GM08714 (cell line): ENCODE data around the gene STAT5A.
A peak's percentile ranks its signal among the peaks of the same experiment; 100 is the strongest.

Source experiments
- H3K4me3 ChIP-seq: fragments of 200-500 bp; sonication (Bioruptor generic); 2 replicates; pipeline ENCODE4 v1.5.1; 2014; ENCODE audit warnings: mild to moderate bottlenecking, low read length, inconsistent platforms
- ZNF274 ChIP-seq: IDR thresholded peaks from 2 replicates; pipeline ENCODE4 v1.6.1; 2012; ENCODE audit warnings: mild to moderate bottlenecking, low read depth, low read length

Gene STAT5A

DNA sequence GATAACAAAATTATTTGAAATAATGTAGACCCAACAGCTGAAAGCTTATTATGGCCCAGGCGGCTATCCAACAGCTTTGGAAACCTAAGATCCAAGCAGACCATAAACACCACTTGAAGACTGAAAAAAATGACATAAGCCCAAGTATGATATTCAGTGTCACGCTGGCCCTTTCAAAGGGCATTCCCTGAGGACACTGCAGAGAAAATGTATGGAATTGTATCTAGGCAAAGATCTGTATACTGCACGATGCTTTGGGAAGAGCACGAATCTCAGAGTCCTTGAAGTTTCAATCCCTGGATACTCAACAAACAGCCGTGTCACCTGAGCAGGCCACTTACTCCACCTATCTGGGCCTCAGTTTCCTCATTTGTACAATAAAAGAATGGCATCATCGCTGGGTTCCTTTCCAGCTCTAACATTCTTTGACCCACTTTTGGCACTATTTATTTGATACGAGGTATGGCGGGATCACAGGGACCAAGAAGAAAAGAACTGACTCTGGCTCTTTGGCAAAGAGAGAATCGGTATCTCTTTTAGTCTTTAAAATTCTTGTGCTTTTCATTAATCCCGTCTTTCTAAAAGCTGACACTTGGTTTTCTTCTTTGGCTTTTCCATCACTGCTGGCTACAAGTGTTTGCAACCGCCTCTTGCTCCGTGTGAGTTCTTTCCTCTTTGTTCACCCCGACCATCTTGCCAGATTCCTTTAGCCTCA, 13.3 kb upstream of the STAT5A start:
- no peak for TF ChIP-seq ZNF274
- H3K4me3 ChIP-seq: peak overlapping the region; percentile 93

DNA sequence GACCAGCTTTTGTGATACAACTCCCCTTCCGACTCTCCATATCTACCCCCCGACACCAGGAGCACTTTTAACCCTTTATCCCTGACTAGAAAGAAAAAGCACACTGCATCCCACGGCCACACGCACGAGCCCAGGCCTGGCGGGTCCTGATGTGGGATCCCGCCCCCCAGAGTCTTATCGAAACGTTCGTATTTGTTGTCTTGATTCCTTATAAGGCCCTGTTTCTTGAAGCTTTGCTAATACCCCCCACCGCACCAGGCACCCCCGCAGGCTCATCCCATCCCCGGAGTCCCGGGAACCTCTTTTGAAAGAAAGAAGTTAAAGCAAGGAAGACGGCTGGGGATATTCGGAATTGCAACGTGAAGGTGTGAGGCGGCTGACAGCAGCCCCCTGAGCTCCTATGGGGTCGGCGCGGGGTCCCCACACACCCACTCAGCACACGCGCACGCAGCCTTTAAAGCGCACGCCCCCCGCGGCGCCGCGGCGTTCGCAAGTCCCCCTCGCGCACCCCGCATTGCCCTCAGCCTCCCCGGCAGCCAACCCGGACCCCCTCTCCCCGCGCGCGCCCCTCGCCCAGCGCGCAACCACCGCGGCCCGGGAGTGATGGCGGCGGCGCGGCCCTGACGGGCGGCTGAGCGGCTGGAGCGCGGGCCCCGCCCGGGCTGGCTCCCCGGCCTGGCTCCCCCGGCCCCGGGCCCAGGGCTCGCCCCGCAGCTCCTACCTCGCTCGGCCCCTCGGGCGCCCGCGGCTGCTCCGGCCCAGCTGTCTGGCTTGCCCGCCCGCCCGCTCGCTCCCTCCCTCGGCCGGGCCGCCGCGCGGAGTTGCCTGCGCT, 12.6 kb upstream of the STAT5A start:
- TF ChIP-seq ZNF274: no peak
- H3K4me3 ChIP-seq: peak overlapping the region; percentile 93

DNA sequence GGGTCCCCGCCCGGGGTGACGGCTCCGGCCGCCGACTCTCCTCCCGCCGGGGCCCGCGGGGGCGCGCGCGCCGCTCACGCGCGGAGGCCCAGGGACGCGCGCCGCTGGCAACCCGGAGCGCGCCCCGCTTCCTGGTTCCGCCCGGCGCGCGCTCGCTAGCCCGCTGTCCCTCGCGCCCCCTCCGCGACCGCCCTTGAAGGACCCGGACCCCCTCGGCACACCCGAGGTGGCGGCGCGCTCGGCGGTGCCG, 12.0 kb upstream of the STAT5A start, which contains the start of gene STAT5B:
Gene STAT5B, minus strand, starts transcription at position 33 of the 250 bp plus-strand sequence. CDS start 44,264 bp downstream, outside the sequence.
- no peak for TF ChIP-seq ZNF274
- H3K4me3 ChIP-seq: peak within 1 kb of the TSS; percentile 93

- peak overlapping the region; percentile 93; the same call in 1 of the 2 replicates for H3K4me3 ChIP-seq
- no peak for TF ChIP-seq ZNF274
These were observed 11.5 kb upstream of the STAT5A start for GRCh38 chr17:42276609-42277341.

DNA sequence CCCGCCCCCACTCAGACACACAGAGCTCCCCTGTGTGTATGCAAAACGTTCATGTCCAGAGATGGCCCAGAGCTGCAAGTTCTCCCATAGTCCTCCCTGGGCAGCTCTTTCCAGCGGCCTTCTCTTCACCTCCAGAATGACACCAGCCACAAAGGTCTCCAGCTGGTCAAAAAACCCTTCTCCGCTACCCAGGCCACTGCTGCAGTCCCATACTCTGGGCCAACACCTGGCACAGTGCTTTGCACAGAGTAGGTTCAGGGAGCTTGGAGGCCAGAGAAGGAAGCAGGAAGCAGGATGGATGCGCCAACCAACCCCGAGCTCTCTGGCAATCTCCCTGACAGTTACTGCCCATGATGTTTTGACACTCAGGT, 11.0 kb upstream of the STAT5A start:
- no peak for TF ChIP-seq ZNF274
- no peak overlapping the region for H3K4me3 ChIP-seq

DNA sequence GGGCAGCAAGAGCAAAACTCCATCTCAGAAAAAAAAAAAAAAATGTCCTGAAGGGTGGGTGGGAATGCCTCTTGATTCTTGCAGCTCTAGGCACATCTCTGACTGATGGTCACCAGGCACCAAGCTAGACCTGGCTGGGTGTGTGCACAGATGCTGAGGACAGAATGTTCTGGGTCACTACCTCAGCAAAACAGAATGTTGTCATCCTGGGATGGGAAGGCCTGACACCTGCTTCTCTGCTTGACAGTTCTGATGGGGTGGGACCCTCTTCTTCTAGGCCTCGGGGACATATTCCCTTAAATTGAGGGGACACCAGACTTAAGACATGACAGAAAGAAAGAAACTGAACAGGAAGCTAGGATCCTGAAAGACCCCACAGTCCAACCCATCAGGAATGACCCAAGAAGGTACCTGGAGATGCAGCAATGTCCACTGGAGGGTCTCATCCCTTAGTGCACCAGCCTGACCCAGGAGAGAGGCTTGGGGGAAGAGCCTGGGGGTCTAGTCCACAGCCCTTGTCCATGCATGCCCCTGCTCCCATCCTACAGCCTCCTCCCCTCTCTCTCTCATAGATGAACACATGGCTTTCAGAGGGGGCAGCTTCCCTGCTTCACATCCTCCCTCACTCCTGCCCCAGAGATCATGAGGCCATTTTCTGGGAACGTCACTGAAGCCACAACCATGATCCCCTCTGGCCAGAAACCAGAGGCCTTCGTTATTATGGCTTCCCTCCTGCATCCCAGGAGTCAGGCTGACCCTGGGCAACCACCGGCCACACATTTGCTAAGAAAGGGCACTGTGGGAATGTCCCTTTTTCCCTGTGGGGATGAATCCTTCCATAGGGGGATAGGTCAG, 8.3 kb upstream of the STAT5A start:
- TF ChIP-seq ZNF274: no peak
- no peak overlapping the region for H3K4me3 ChIP-seq

GRCh38 chr17:42281571-42282096, 6.7 kb upstream of the STAT5A start:
- H3K4me3 ChIP-seq: no peak overlapping the region
- TF ChIP-seq ZNF274: no peak

GRCh38 chr17:42282478-42283080, 5.7 kb upstream of the STAT5A start:
- no peak for TF ChIP-seq ZNF274
- H3K4me3 ChIP-seq: no peak overlapping the region

GRCh38 chr17:42283241-42284023, 4.9 kb upstream of the STAT5A start:
- no peak for TF ChIP-seq ZNF274
- no peak overlapping the region for H3K4me3 ChIP-seq

GRCh38 chr17:42284024-42284369, 4.3 kb upstream of the STAT5A start:
- no peak for TF ChIP-seq ZNF274
- no peak overlapping the region for H3K4me3 ChIP-seq

DNA sequence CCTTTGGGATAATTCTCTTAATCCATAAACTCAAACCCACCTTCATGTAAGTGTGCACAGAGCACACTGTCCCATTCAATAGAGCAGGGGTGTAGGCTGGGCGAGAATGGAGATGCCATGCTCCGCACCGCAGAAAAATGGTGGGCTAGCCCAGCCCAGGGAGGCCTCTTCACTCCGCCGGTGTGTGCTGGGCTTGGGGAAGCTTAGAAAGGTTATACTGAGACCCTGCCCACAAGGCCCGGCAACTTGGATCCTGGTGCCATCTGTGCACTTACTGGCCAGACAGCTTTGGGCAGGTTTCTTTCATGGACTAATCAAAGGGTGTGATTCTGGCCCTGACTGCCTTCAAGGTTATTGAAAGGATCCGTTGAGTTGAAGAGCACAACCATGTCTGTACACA, 3.7 kb upstream of the STAT5A start:
- TF ChIP-seq ZNF274: no peak
- no peak overlapping the region for H3K4me3 ChIP-seq

GRCh38 chr17:42285346-42286050, 2.8 kb upstream of the STAT5A start:
- TF ChIP-seq ZNF274: no peak
- no peak overlapping the region for H3K4me3 ChIP-seq
